AG09319 (cell line): ENCODE data around the gene BRSK2.

Experiments
- DNase-seq: peaks from one replicate; pipeline ENCODE4 v3.0.0-alpha.2; 2010; ENCODE audit warnings: low read depth; ENCODE audit errors: extremely low read depth
- CTCF ChIP-seq: IDR thresholded peaks from 2 replicates; pipeline ENCODE4 v1.5.1; 2011; ENCODE audit warnings: low read depth, mild to moderate bottlenecking, inconsistent platforms, low read length, moderate library complexity

The BRSK2 gene

GRCh38 chr11:1368216-1368615 is 21.5 kb upstream of the BRSK2 start:
- DNase-seq: no peak
- TF ChIP-seq CTCF: no peak

- no peak for TF ChIP-seq CTCF
- DNase-seq: no peak
Measured at GRCh38 chr11:1368966-1369365, 20.8 kb upstream of the BRSK2 start.

GRCh38 chr11:1369371-1370005 is 20.2 kb upstream of the BRSK2 start:
- no peak for DNase-seq
- TF ChIP-seq CTCF: no peak

GRCh38 chr11:1370186-1371025 is 19.3 kb upstream of the BRSK2 start:
- no peak for TF ChIP-seq CTCF
- DNase-seq: no peak

- DNase-seq: no peak
- TF ChIP-seq CTCF: no peak
Measured at GRCh38 chr11:1371026-1371325, 18.8 kb upstream of the BRSK2 start.

- TF ChIP-seq CTCF: no peak
- DNase-seq: no peak
Measured at GRCh38 chr11:1371377-1371776, 18.4 kb upstream of the BRSK2 start.

- DNase-seq: no peak
- no peak for TF ChIP-seq CTCF
Measured at GRCh38 chr11:1371836-1372465, 17.8 kb upstream of the BRSK2 start.
